K562 (cell line): ENCODE data around the gene NAV2. TPM values are rescaled to one million over a fixed set of nuclear protein-coding genes. Genes with fewer than 3 reads are reported as not detected.

Experiments
- ARHGAP35 ChIP-seq: fragments of 450-650 bp; IDR thresholded peaks from 2 replicates; pipeline ENCODE4 v1.6.1; 2018; ENCODE audit not compliant: partially characterized antibody
- ARID2 ChIP-seq: fragments of 450-650 bp; IDR thresholded peaks from 2 replicates; pipeline ENCODE4 v1.6.1; 2017; ENCODE audit warnings: antibody characterized with exemption, mild to moderate bottlenecking
- CBX3 ChIP-seq, 2 experiments: IDR thresholded peaks; 1 replicate in 1 of 2; 2 replicates in 1 of 2; pipeline ENCODE4 v1.6.1; 2012; ENCODE audit warnings: inconsistent platforms in 2 of 2, low read length in 2 of 2, borderline replicate concordance in 1 of 2, control low read depth in 1 of 2
- FOS ChIP-seq: IDR thresholded peaks from 3 replicates; pipeline ENCODE4 v1.6.1; 2011; ENCODE audit not compliant: insufficient read length; ENCODE audit errors: extremely low read depth
- MGA ChIP-seq: fragments of 450-650 bp; IDR thresholded peaks from 2 replicates; pipeline ENCODE4 v1.6.1; 2016; ENCODE audit warnings: mild to moderate bottlenecking, moderate library complexity
- PHB ChIP-seq: fragments of 250-450 bp; sonication (Bioruptor Pico); IDR thresholded peaks from 2 replicates; pipeline ENCODE4 v1.5.0; 2021
- RAD21 ChIP-seq, 2 experiments: fragments of 250-450 bp in 1 of 2; fragments of 450-650 bp in 1 of 2; sonication (Bioruptor Pico) in 1 of 2; formaldehyde crosslinking in 1 of 2; IDR thresholded peaks in 1 of 2; conservative IDR thresholded peaks in 1 of 2; 2 replicates each; pipeline versions ENCODE4 v1.4.0 to v1.8.0; 2020 to 2022; ENCODE audit warnings: mild to moderate bottlenecking in 2 of 2, moderate library complexity in 1 of 2
- SAP30 ChIP-seq: fragments of 200-600 bp; sonication (generic); IDR thresholded peaks from 2 replicates; pipeline ENCODE4 v1.6.1; 2012; ENCODE audit warnings: borderline replicate concordance, low read depth, mild to moderate bottlenecking, moderate library complexity, low read length, control low read depth, inconsistent platforms; ENCODE audit not compliant: insufficient read depth, poor library complexity, severe bottlenecking
- ZNF140 ChIP-seq: fragments of 250-450 bp; sonication (Bioruptor Pico); IDR thresholded peaks from 2 replicates; pipeline ENCODE4 v1.8.0; 2021; ENCODE audit warnings: moderate library complexity, mild to moderate bottlenecking, inconsistent platforms
- polyA plus RNA-seq, 8 experiments: library from polyadenylated mRNA; depleted of rRNA in 4 of 8; stranded (reverse) in 5 of 8; unstranded in 3 of 8; fragments of >200 nt; fragmentation: Nextera tagmentation in 2 of 8; fragmentation: Illumina TruSeq in 1 of 8; extraction: Ambion mirVana in 2 of 8; extraction: Trizol in 1 of 8; gene quantifications; 2 replicates each; pipeline versions ENCODE4 v1.2.1 to v1.2.3, GENCODE V29; 2011 to 2014; ENCODE audit warnings: inconsistent platforms in 1 of 8, missing spikeins in 1 of 8
- total RNA-seq, 7 experiments: library from RNA; depleted of rRNA in 6 of 7; stranded (reverse); fragments of >200 nt in 6 of 7; fragmentation: Illumina TruSeq in 2 of 7; extraction: Trizol in 2 of 7; gene quantifications; 2 replicates each; pipeline versions ENCODE4 v1.2.1 to v1.2.3, GENCODE V29; 2011 to 2021; ENCODE audit warnings: low replicate concordance in 1 of 7

Gene NAV2
- total and polyA plus RNA-seq, 9 of the 15 experiments (the other 6 are each of a cell fraction or from before 2014, with no cell fraction given): 0.03 to 0.35 (median 0.05) TPM

- TF ChIP-seq MGA (no peak), CBX3 (IDR thresholded peaks at IDR 0.05; ENCODE audit: borderline replicate concordance in 1 of 2, low read length in 2 of 2) (no peak), PHB (CRISPR knock-in tag) (no peak), FOS (no peak), ZNF140 (CRISPR knock-in tag) (no peak), SAP30 (no peak), ARID2 (no peak), ARHGAP35 (no peak), RAD21 (CRISPR knock-in tag; conservative IDR thresholded peaks at IDR 0.05 in 1 of 2, IDR thresholded peaks at IDR 0.05 in 1 of 2) (0 out of 4 replicates have a peak, but pooled peaks of 1 of the 2 experiments have one; percentile 17)
- TF ChIP-seq, all 486 proteins: peak for 4
These were observed 372.5 kb downstream of the NAV2 start (continued) for GRCh38 chr11:20084921-20085814.
